ENCODE results near the gene INPP4B.

The INPP4B gene

GRCh38 chr4:142497606-142498005, 348.5 kb downstream of the INPP4B start:
- Histone ChIP-seq H3K9ac (no peak overlapping the region), H3K36me3 (ENCODE audit: control insufficient read depth, insufficient read depth, low read length) (no peaks in the 10 kb centered on the region), H2AFZ (no peak overlapping the region), H3K27me3 (ENCODE audit: control insufficient read depth, insufficient read depth, low read length) (no peaks in the 10 kb centered on the region), H3K27ac (no peak overlapping the region), H3K4me3 (ENCODE audit: low read depth, low read length) (no peak overlapping the region), H3K4me1 (no peaks in the 10 kb centered on the region), H3K79me2 (no peaks in the 10 kb centered on the region), H3K9me3 (ENCODE audit: control insufficient read depth, low read length) (no peaks in the 10 kb centered on the region), H3K4me2 (ENCODE audit: low read length) (no peak overlapping the region)
- TF ChIP-seq, protein P1, sequence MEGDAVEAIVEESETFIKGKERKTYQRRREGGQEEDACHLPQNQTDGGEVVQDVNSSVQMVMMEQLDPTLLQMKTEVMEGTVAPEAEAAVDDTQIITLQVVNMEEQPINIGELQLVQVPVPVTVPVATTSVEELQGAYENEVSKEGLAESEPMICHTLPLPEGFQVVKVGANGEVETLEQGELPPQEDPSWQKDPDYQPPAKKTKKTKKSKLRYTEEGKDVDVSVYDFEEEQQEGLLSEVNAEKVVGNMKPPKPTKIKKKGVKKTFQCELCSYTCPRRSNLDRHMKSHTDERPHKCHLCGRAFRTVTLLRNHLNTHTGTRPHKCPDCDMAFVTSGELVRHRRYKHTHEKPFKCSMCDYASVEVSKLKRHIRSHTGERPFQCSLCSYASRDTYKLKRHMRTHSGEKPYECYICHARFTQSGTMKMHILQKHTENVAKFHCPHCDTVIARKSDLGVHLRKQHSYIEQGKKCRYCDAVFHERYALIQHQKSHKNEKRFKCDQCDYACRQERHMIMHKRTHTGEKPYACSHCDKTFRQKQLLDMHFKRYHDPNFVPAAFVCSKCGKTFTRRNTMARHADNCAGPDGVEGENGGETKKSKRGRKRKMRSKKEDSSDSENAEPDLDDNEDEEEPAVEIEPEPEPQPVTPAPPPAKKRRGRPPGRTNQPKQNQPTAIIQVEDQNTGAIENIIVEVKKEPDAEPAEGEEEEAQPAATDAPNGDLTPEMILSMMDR (IDR thresholded peaks at IDR 0.05): no peak

DNA sequence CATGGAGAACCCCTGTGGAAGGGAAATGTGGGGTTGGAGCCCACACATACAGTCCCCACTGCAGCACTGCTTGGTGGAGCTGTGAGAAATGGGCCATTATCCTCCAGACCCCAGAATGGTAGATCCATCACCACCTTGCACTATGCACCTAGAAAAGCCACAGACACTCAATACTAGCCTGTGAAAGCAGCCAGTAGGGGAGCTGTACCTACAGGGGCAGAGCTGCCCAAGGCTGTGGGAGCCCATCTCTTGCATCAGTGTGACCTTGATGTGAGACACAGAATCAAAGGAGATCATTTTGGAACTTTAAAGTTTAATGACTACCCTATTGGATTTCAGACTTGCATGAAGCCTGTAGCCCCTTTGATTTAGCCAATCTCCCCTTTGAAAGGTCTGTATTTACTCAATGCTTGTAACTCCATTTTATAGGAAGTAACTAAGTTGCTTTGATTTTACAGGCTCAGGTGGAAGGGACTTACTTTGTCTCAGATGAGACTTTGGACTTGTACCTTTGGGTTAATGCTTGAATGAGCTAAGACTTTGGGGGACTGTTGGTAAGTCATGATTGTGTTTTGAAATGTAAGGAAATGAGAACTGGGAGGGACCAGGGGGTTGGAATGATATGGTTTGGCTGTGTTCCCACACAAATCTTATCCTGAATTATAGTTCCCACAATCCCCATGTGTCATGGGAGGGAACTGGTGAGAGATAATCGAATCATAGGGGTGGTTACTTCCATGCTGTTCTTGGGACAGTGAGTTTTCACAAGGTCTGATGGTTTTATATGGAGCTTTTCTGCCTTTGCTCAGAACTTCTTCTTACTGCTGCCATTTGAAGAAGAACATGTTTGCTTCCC, 352.6 kb downstream of the INPP4B start:
- Histone ChIP-seq H3K27me3 (ENCODE audit: control insufficient read depth, insufficient read depth, low read length) (no peaks in the 10 kb centered on the region), H3K27ac (no peak overlapping the region), H3K4me2 (ENCODE audit: low read length) (no peak overlapping the region), H3K9me3 (ENCODE audit: control insufficient read depth, low read length) (no peaks in the 10 kb centered on the region), H3K4me1 (no peaks in the 10 kb centered on the region), H3K79me2 (no peaks in the 10 kb centered on the region), H3K9ac (no peak overlapping the region), H2AFZ (no peak overlapping the region), H3K4me3 (ENCODE audit: low read depth, low read length) (no peak overlapping the region), H3K36me3 (ENCODE audit: control insufficient read depth, insufficient read depth, low read length) (no peaks in the 10 kb centered on the region)
- TF ChIP-seq, protein P1 (IDR thresholded peaks at IDR 0.05): no peak

DNA sequence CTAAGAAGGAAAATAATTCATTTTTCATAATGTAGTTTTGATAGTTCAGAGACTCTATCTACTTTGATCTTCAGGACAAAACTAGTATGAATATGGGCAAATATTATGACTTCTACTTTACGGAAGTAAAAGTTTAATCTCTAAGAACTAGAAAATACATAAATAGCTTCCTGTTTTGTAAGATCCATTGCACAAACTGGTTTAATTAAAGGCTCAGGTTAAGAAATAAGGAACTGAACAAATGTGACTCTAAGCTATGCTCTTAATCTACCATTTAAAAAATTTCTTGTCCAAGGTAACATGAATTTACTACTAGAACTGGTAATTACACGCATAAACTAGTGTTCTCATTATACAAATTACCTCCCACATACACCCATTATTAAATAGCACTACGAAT, 360.6 kb downstream of the INPP4B start:
- no peak overlapping the region for H3K4me3 ChIP-seq (ENCODE audit: low read depth, low read length)
- H3K27ac ChIP-seq: no peak overlapping the region
- TF ChIP-seq, protein P1 (IDR thresholded peaks at IDR 0.05): no peak
- no peak overlapping the region for H3K9ac ChIP-seq
- no peak overlapping the region for H2AFZ ChIP-seq
- no peak overlapping the region for H3K4me2 ChIP-seq (ENCODE audit: low read length)
- no peaks in the 10 kb centered on the region for H3K79me2 ChIP-seq
- H3K9me3 ChIP-seq (ENCODE audit: control insufficient read depth, low read length): no peaks in the 10 kb centered on the region
- H3K36me3 ChIP-seq (ENCODE audit: control insufficient read depth, insufficient read depth, low read length): no peaks in the 10 kb centered on the region
- H3K27me3 ChIP-seq (ENCODE audit: control insufficient read depth, insufficient read depth, low read length): no peaks in the 10 kb centered on the region
- H3K4me1 ChIP-seq: no peaks in the 10 kb centered on the region

DNA sequence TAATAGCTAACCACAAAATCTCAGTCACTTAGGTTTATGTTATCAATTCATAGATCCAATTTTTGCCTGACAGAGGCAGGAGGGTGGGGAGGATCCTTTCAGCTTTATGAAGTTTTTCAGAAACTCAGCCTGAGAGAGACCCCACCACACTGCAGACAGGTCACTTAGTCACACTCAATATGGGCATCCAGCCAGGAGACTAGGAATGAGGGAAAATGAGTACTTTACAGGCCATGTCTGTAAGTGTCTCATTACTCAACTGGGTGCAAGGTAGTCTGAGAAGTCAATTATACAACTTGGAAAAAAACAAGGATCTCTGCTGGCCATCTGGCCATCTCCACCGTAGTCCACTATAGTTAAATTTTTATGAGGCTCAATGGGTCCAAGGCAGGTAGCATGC, 365.9 kb downstream of the INPP4B start:
- Histone ChIP-seq H3K4me3 (ENCODE audit: low read depth, low read length) (no peak overlapping the region), H3K27me3 (ENCODE audit: control insufficient read depth, insufficient read depth, low read length) (no peaks in the 10 kb centered on the region), H2AFZ (no peak overlapping the region), H3K36me3 (ENCODE audit: control insufficient read depth, insufficient read depth, low read length) (no peaks in the 10 kb centered on the region), H3K79me2 (no peaks in the 10 kb centered on the region), H3K9me3 (ENCODE audit: control insufficient read depth, low read length) (no peaks in the 10 kb centered on the region), H3K9ac (no peak overlapping the region), H3K4me2 (ENCODE audit: low read length) (no peak overlapping the region), H3K27ac (no peak overlapping the region), H3K4me1 (no peaks in the 10 kb centered on the region)
- TF ChIP-seq, protein P1 (IDR thresholded peaks at IDR 0.05): no peak

DNA sequence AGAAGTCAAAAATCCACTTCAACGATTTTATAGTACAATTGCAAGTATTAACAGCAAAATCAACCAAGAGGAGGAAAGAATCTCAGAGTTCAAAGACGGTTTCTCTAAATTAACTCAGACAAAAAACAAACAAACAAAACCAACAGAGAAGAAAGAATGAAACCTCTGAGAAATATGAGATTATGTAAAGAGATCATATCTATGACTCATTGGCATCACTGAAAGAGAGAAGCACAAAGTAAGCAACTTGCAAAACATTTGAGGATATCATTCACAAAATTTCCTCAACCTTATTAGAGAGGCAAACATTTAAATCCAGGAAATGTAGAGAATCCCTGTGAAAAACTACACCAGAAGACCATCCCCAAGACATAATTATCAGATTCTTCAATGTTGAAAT, 370.4 kb downstream of the INPP4B start:
- no peaks in the 10 kb centered on the region for H3K9me3 ChIP-seq (ENCODE audit: control insufficient read depth, low read length)
- H3K27me3 ChIP-seq (ENCODE audit: control insufficient read depth, insufficient read depth, low read length): no peaks in the 10 kb centered on the region
- H3K79me2 ChIP-seq: no peaks in the 10 kb centered on the region
- no peaks in the 10 kb centered on the region for H3K36me3 ChIP-seq (ENCODE audit: control insufficient read depth, insufficient read depth, low read length)
- H3K9ac ChIP-seq: no peak overlapping the region
- no peak overlapping the region for H2AFZ ChIP-seq
- H3K27ac ChIP-seq: no peak overlapping the region
- H3K4me3 ChIP-seq (ENCODE audit: low read depth, low read length): no peak overlapping the region
- H3K4me1 ChIP-seq: no peaks in the 10 kb centered on the region
- H3K4me2 ChIP-seq (ENCODE audit: low read length): no peak overlapping the region
- TF ChIP-seq, protein P1 (IDR thresholded peaks at IDR 0.05): no peak

Measured in parathyroid adenoma (tissue), 2 donors.